Stimulated activated CD8-positive, alpha-beta memory T cell treated with anti-CD3 and anti-CD28 coated beads, Interleukin-4, amount 100 ng/mL, for 24 hours (primary cell): ENCODE data around the gene VSTM4.

ENCODE experiments used
- DNase-seq: peaks from one replicate; pipeline ENCODE4 v3.0.0-alpha.2; 2020; ENCODE audit warnings: low read depth

The VSTM4 gene

GRCh38 chr10:49091450-49092210 is 23.7 kb downstream of the VSTM4 start:
- no peak for DNase-seq

DNA sequence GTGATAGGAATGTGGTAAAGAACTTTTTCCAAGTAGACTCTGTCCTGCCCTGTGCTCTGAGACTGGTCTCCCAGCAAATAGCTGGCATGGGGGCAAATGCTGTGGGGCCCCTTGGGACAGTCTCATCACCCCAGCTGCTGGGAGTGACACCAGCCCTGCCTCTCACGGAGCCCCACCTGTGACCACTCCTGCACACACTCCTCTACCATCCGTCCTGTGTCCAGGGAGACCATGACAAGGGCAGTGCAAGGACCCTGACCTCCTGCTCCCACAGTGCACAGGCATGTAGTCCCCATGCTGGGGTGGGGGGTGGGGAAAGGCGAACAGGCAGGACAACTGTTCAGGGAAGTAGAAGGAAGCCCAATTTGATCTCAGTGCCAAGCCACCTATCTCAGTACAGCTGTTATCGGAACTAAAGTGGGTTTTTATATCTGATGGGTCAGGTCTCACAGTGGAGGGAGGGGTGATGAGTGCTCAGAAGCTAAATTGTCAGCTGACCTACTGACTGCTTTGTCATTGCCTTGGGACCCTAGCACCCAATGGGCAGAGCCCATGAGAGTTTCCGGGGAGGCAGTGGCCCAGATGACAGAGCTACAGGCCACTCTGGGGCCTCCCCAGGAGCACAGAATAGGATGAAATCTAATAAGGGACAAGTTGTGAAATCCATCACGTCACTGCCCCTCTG is 24.5 kb downstream of the VSTM4 start:
- DNase-seq = no peak

GRCh38 chr10:49090189-49090575 is 25.1 kb downstream of the VSTM4 start:
- no peak for DNase-seq

GRCh38 chr10:49089557-49090188 is 25.6 kb downstream of the VSTM4 start:
- DNase-seq = no peak

DNA sequence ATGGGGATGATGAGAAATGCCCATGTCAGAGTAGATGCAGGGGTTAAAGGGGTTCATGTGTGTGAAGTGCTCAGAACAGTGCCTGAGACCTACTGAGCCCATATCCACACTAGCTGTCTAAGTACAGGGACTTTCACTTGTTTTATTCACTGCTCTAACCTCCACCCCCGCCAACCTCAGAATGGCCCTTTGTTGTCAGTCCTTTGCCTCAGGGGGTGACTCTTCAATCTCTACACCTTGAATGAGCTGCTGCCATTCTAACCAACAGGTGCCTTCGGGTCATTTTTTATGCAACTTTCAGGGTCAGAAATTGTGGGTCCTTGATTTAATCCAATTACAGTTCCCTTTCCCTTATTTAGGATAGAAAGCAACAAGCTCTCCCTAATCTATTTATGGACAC is 26.2 kb downstream of the VSTM4 start:
- DNase-seq = no peak

DNA sequence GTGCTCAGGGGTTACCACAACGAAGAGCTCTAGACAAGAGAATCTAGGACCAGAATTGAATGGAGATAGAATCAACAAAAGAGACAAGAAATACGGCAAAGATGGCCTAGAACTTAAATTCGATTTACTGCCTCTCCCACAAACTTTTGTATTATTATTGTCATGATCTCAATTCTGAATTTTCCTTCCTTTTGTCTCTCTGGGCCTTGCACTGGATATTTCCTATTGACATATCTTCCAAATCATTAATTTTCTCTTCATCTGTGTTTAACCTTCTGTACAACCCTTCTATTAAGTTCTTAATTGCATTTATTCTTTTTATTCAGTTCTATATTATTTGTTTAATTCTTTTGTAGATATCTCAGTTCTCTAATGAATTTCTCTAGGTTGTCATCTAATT is 28.4 kb downstream of the VSTM4 start:
- DNase-seq = no peak

- DNase-seq = no peak
Measured at GRCh38 chr10:49083261-49083660, 32.1 kb downstream of the VSTM4 start.

- no peak for DNase-seq
Measured at GRCh38 chr10:49082766-49083165, 32.6 kb downstream of the VSTM4 start.

- DNase-seq = no peak
Measured at GRCh38 chr10:49081547-49082275, 33.6 kb downstream of the VSTM4 start.

DNA sequence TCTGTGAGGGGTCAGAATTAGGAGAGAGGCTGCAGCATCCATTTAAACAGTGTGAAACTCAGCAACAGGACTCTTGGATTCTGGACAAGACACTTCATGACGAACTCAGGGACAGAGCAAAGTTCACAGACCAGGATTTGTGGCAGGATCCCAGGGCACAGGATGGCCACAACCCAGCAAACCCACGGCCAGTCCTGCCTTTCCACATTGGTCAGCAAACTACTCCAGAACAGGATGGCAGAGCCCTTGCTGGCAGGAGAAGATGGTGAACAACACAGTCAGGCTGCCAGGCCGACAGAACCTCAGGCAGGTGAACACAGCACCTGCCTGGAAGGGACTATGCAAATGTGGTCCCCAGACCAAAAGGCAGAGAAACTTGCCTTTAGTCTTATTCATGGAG is 34.4 kb downstream of the VSTM4 start:
- no peak for DNase-seq

DNA sequence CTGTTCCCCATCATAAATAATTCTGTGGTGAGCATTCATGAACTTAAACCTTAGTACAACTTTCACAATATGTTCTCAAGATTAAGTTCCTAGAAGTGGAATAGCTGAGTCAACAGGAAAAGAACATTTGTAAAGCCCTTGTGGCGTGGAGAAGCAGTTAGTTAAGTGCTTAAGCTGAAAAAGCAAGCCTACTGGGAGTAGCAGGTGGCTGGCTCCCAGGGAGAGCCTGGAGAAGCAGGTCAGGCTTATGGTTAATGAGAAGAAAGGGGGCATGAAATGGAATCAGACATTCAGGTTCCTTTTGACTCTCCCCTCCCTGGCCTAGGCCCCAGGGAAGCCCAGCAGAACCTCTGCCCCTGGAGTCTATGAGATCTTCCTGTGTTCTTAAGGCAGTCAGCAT is 35.3 kb downstream of the VSTM4 start:
- DNase-seq = no peak

DNA sequence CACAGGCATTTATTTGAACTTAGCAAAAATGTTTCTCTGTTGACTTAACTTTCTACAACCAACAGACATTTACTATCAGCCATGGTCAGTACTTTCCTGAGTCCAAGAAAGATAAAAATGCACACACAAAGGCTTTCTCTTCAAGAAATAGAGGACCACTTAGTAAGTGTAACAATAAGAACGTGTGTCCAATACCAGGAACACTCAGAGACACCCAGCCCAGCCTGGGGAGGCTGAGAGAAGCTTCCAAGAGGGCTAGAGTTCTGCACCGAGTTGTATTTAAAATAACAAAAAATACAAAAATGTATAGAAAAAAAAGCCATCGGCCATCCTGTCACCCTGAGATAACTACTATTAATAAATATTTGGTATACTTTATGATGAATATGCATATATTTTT is 35.8 kb downstream of the VSTM4 start:
- no peak for DNase-seq

- DNase-seq = no peak
Measured at GRCh38 chr10:49079072-49079471, 36.2 kb downstream of the VSTM4 start.

DNA sequence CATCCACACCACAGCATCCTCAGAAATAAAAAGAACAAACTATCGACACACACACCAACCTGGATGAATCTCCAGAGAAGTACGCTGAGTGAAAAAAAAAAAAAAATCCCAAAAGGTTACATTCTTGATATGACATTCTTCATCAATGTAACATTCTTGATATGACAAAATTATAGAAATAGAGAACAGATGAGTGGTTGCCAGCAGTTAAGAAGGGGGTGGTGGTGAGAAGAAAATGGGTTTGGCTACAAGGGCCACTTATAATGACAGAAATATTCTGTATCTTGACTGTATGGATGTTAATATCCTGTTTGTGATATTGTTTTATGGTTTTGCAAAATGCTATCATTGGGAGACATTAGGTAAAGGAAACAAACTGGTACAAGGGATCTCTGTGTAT is 36.9 kb downstream of the VSTM4 start:
- no peak for DNase-seq

- DNase-seq = no peak
Measured at GRCh38 chr10:49076741-49077521, 38.4 kb downstream of the VSTM4 start.

DNA sequence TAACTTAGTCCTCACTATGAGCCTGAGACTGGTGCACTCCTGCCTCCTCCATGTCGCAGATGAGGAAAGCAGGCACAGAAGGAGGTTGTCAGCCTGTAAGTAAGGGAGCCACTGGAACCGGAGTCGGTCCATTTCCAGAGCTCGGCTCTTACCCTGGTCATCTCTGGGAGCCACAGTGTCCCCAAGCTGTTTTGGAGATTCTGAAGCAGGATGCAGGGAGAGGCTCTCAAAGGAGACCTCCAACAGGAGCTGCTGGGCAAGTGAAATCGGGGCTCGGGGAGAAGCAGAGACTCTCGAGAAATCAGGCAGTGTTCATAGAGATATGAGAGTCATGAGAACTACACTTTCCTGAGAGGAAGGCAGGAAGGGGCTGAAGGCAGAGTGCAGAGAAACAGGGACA is 39.0 kb downstream of the VSTM4 start:
- DNase-seq = no peak

- DNase-seq = no peak
Measured at GRCh38 chr10:49075743-49076142, 39.6 kb downstream of the VSTM4 start.

DNA sequence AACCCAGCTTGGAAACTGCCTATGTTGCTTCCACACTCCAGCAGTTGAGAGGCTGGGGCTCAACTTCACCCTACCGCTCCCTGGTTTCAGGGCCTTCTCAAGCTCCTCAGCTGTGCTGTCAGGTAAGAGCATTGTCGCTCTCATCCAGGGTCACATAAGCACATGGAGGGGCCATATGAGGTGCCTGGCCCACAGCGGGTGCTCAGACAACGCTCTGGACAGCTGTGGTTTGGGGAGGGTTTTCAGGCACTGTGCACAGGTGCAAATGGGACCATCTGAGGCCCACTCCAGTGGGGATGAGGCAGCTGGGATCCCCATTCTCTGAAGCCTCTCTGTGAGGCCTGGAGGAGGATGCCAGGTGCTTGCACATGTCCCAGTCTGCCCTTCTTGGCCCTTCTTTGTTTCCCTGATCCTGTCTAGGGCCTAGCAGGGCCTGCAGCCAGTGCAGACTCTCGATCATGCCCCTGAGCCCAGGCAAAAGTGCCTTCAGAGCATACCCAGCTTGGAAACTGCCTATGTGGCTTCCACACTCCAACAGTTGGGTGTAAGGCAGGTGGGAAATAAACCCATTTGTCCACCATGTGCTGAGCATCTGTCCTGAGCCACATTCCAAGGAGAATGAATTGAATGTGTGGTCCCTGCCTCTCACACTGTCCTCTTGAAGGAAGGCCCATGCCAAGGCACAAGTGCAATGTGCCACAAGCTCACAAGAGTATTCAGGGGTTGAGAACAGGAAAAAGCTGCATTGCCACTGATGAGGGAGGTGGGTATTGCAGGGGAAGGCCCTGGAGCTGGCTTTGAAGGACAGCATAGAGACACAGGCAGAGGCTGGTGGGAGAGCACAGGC is 40.3 kb downstream of the VSTM4 start:
- DNase-seq = no peak

DNA sequence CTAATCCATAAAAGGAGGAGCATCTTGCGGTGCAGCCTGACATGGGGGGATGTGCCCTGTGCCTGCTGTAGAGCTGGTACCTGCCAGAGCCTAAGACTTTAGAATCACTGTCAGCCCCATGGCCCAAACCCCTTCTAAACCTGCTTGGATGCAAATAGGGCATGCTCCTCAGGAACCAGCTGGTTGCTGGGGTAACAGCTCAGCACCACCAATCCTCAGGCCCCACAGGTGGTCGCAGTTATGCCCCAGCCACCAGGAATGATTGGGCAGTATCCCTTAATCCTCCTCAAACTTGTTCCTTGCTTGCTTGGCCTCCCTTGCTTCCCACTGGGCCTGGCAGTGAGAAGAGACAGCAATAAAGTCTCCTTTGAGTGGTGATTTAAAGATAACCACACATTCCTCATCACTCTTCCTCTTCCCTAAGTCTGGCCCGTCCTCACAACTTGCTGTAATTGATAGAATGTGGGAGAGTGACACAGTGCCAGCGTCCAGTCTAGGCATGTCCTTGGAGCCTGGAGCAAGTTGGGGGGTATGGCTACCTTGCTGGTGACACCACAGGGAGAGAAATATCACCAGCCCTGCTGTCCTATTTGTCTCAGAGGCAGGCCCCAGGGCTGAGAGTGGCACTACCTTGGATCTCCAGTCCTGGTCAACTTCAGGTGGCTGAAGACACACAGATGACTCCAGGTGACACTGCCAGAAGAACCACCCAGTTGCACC is 43.0 kb downstream of the VSTM4 start:
- DNase-seq = no peak

DNA sequence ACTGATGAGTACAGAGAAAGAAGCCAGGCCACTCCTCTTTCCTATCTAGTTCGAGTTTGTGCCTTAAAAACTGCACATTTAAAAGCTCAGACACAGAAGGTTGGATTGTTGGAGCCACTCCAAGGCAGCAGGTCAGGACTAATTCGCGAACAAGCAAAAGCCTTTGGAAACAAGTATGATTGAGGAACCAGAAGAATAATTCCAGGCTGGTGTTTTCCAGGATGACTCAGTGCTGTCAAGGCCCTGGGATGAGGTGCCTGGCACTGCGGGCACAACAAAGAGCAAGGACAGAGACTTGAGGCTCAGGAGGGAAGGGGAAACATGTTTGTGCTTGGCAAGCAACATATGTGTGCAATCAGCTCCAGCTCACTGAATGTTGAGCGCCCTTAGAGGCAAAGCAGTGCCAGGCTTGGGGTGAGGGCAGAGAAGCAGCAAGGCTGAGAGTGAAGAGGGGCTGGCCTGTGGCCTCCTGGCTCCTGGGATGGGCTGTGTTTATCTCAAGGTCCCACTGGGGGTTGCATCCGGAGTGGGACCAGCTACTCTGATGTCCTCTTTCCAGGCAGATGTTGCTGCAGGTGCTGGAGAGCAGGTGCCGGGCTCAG is 44.1 kb downstream of the VSTM4 start:
- DNase-seq = no peak
